Dedifferentiated amniotic fluid mesenchymal stem cell (primary cell): ENCODE data around the gene SLC6A6.
"Not testable (repeated sequence)": the region's sequence is repeated elsewhere in the genome, so short reads cannot be mapped to it uniquely, and the experiment has no call there.

Experiments used
- DNase-seq: peaks from one replicate; pipeline ENCODE4 v3.0.0-alpha.2; 2016; ENCODE audit errors: extremely low spot score

Gene SLC6A6

GRCh38 chr3:14398797-14399106 is 3.7 kb upstream of the SLC6A6 start:
- DNase-seq = no peak

GRCh38 chr3:14401692-14402303 is 608 bp upstream of the SLC6A6 start:
- DNase-seq = no peak

GRCh38 chr3:14403619-14404155 is 1.3 kb downstream of the SLC6A6 start:
- no peak for DNase-seq

GRCh38 chr3:14404186-14404585 is 1.8 kb downstream of the SLC6A6 start:
- no peak for DNase-seq

GRCh38 chr3:14404631-14405359 is 2.4 kb downstream of the SLC6A6 start:
- no peak for DNase-seq

GRCh38 chr3:14405360-14406238 is 3.2 kb downstream of the SLC6A6 start:
- DNase-seq = no peak

- DNase-seq = no peak
These were observed 3.9 kb downstream of the SLC6A6 start for GRCh38 chr3:14406336-14406735.

GRCh38 chr3:14406766-14407165 is 4.4 kb downstream of the SLC6A6 start:
- DNase-seq = no peak

GRCh38 chr3:14407203-14407602 is 4.8 kb downstream of the SLC6A6 start:
- DNase-seq = no peak

GRCh38 chr3:14409779-14410063 is 7.3 kb downstream of the SLC6A6 start:
- DNase-seq = not testable (repeated sequence)

- no peak for DNase-seq
These were observed 7.7 kb downstream of the SLC6A6 start for GRCh38 chr3:14410106-14410502.

GRCh38 chr3:14410503-14411165 is 8.2 kb downstream of the SLC6A6 start:
- peak; percentile 72 for DNase-seq

- DNase-seq = no peak
These were observed 8.7 kb downstream of the SLC6A6 start for GRCh38 chr3:14411166-14411526.

GRCh38 chr3:14411988-14412387 is 9.6 kb downstream of the SLC6A6 start:
- no peak for DNase-seq

GRCh38 chr3:14412831-14413380 is 10.5 kb downstream of the SLC6A6 start:
- no peak for DNase-seq

- DNase-seq = peak; percentile 24
These were observed 11.1 kb downstream of the SLC6A6 start for GRCh38 chr3:14413381-14414071.

- no peak for DNase-seq
These were observed 12.5 kb downstream of the SLC6A6 start for GRCh38 chr3:14414846-14415464.

- peak; percentile 68 for DNase-seq
These were observed 13.1 kb downstream of the SLC6A6 start for GRCh38 chr3:14415501-14415900.

GRCh38 chr3:14416453-14416852 is 14.0 kb downstream of the SLC6A6 start:
- DNase-seq = no peak

GRCh38 chr3:14418296-14419250 is 16.2 kb downstream of the SLC6A6 start:
- DNase-seq = no peak
